Right lung (tissue), 10 donors: ENCODE results near the gene KRTAP8-1. TPM values are rescaled to one million over a fixed set of nuclear protein-coding genes. Genes with fewer than 3 reads are reported as not detected.
A peak's percentile ranks its signal among the peaks of the same experiment; 100 is the strongest.

Source experiments
- DNase-seq, 2 donors: peaks; one replicate each; pipeline ENCODE4 v3.0.0-alpha.2; 2013
- long read RNA-seq, 8 donors: transcript quantifications; one replicate each; lab custom pipeline, GENCODE V29; 2026
- polyA plus RNA-seq, 5 donors: library from polyadenylated mRNA; unstranded; fragments of 120-200 nt; gene quantifications; one replicate each; pipeline versions ENCODE4 v1.2.1 to v1.2.3, GENCODE V29; 2013; ENCODE audit warnings: inconsistent platforms in 1 of 5, low replicate concordance in 1 of 5; ENCODE audit not compliant: insufficient read length in 5 of 5, insufficient read depth in 1 of 5

The KRTAP8-1 gene
- not detected for polyA plus RNA-seq
- long read RNA-seq, donor 1 = 0 reads
- long read RNA-seq, donor 2 = 0 reads
- long read RNA-seq, donor 3 = 0 reads
- long read RNA-seq, donor 4 = 0 reads
- long read RNA-seq, donor 5 = 0 reads
- long read RNA-seq, donor 6 = 0 reads
- long read RNA-seq, donor 7 = 0 reads
- long read RNA-seq, donor 8 = 0 reads

DNA sequence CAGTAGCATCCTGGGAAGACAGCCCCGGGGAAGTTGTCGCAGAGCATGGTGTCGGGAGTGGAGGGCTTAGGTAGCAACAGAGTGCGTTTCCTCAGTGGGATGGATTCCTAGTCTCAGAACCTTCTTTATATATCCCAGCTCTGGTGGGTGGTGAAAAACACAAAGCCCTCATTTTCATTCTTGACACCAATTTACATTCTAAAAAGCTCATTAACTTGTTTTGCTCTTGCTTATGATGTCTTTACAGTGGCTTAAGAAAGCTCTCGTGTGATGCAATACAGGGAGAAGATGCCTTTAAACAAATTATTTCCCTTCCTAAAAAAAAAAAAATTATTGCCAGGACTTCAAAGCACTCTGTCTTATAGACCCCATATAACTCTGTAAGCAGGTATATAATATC lies at the start of gene KRTAP8-1:
TSS of gene KRTAP8-1 (minus strand) at position 101 of the 400 bp plus-strand sequence. CDS start at position 47, 54 bp downstream.
- DNase-seq = no peak

DNA sequence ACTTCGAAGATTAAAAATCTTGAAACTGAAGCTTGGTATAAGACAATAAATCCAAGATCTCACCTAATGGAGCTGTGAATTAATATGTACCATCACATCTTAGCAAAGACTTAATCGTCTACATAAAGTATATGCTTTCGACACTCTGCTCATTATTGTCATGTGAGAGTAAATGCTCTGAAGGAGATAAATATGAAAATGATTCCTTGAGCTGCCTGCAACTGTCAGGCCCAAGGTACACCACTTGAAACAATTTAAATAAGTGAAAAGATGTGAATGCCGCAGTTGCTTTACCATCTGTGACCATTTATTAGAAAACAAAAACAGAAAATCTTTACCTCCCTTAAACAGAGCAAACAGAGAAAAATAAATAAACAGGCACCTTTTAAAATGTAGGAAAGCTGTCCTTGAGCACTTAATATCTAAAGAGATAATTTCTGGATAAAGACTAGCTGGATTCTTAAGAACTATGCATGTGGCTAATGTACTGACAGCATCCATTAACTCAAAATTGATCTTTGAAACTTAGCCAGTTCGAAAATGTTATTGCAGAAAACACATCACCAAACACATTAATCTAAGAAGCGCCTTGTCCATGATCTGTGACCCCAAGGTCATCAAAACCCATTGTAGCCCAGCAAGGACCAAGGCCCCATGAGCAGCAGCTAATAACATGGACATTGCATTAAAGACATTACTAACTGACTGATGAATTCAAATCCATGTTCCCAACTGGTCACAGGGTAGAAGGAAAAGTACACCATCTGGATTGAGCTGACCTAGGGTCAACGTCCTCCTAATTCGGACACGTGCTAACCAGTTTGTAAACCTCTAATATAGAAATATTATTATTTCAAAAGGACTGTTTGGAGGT lies 34.8 kb upstream of the KRTAP8-1 start:
- no peak for DNase-seq

DNA sequence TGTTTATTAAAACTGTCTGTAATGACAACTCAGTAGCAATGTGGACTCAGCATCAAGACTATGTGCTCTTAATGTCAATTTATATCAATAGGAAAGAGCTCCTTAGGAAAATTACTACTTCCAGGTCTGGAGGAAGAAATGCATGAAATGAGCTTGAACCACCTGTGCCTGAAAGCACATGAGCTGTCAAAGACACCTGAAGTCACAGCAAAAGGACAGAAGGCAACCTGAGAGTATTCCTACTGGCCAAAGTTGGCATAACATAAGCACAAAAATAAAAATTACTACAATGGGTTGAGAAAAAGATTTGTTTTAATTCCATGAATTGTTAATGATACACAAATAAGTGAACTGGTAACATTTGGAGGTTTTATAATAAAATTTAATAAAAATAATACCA lies 29.9 kb upstream of the KRTAP8-1 start:
- no peak for DNase-seq

DNA sequence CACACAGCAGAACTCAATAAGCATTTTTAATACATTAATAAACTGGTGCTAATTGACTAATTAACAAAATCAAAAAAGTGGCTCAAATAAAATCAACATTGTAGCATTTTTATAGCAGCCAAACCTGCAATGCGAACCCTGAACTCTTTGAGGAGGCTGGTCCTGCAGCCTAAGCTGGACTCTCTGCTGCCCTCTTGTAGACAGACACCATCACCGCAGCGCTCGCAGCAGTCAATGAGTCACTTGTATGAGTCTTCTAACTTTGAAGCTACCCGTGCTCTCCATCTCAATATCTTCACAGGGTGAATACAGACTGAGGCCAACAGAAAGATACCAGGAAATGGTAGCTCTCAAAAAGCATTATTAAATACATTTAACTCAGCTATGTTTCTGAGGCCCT lies 26.2 kb upstream of the KRTAP8-1 start:
- DNase-seq = peak in 1 of 2 donors; percentile 11

DNA sequence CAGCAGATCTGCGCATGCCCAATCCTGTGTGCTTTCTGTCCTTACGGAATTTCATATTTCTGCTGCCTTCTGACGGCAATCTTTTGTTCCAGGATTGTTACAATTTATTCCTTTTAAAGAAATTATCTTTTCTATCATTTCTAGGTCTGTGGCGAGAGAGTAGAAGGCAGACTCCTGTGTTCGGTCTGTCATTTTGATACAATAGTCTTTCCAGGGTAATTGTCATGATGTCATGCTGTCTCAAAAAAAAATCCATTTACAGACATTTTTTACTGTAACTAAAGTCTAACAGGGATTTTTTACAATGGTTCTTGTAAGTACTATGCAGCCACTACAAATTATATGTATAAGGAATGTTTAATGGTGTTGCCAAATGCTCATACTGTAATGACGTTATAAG lies 25.5 kb upstream of the KRTAP8-1 start:
- DNase-seq = no peak

GRCh38 chr21:30831194-30831765 lies 18.2 kb upstream of the KRTAP8-1 start:
- no peak for DNase-seq

GRCh38 chr21:30829659-30830058 lies 16.6 kb upstream of the KRTAP8-1 start, which contains the start of gene KRTAP7-1:
TSS of gene KRTAP7-1 (minus strand) at chr21:30829759. CDS start at chr21:30829698, 61 bp downstream.
- no peak for DNase-seq

DNA sequence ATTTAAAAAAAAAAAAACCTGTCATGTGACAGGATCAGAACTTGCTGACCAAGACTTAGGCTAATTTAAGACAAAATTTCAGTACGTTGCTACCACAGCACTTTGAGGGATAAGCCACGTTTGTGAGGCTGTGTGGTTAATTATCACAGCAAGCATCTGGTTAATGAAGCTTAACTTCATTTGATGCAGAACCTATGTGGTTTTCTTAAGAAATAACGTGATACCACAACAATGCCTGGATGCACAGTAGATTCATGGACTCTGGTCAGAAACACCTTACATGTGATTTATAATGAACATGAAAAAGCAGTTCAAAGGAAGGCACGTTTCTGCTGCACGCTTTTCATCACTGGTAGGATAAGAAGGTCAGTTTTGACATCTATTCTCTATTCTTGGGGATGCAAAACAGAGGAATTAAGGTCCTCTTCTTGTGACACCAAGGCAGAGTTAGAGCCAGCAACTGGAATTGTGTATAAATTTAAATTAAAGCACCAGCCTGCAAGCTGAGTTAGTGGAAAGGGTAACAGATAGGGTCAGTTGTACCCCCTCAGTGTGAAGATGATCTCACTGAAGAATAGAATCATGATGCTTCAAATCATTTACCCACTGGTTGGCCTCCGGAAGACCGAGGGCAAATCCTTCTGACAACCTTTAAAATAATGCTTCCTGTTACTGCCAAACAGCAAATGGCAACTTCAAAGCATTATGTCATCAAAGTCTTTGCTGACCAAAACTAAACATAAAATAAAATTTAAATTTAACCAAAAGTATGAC lies 6.0 kb upstream of the KRTAP8-1 start:
- DNase-seq = no peak

- no peak for DNase-seq
Measured at GRCh38 chr21:30800605-30801004, 12.5 kb downstream of the KRTAP8-1 start.

DNA sequence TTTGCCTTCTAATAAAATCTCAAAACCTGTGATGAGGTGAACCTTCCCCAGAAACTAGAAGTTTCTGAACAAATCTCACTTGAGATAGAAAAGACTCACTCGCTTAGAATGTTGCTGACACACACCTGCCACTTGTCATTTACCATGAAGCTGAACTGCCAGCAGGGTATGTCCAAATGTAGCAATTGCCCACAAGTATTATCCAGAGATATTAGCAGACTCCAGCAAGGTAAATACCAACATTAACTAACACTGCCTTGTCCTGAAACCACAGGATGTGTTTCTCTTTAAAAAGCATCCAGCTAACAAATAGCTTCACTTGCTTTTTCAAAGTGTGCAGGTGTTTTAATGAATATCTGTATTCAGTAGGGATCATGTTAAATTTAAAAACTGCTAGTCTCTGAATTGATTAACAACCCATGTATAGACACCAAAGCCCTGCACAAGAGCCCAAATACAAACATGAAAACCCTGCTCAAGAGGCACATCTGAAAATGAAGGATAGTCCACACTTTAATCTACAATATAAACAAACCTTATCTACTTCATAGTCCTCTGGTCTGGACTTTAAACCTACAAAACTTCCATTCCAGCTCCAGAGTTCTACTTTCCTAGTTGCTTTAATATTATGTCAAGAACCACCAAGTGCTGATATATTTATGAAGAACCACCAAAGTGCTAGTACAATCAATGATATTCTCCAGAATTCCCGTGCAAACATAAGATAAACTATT lies 19.3 kb downstream of the KRTAP8-1 start:
- no peak for DNase-seq

GRCh38 chr21:30779249-30779648 lies 33.8 kb downstream of the KRTAP8-1 start:
- no peak for DNase-seq

DNA sequence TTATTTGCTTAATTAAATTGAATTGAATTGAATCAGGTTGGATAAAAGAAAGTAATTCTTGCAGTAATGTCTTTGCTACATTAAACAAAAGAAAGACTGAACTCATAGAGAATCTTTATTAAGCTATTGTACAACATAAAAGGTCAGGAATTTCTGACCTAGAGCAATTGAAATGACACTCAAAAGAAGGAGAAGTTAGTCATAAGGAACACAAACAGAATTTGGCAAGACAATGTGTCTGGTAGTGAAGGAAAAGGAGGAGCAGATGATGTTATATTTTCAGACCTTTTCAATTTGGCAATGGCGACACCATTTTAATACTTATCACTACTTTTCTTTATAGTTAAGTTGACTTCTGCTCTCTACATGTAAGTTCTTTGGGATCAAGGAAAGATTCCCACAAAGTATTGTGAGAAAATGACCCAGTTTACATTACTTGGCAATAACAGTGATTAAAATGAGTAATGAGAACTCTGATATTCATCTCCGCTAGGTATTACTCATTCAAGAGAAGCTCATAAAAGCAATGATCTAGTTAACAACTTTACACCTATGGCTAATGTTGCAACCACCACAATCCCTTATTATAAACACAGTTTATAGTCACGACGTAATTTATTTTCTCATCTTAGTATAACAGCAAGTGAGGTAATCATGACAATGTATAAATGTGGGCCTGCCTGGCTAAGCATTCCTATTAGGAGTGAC lies 43.2 kb downstream of the KRTAP8-1 start:
- no peak for DNase-seq

Other genes starting within 250 kb of the KRTAP8-1 start
- not detected for gene KRTAP22-2, start 222.9 kb downstream of the KRTAP8-1 start, polyA plus RNA-seq
- not detected for gene KRTAP6-3, start 220.8 kb downstream of the KRTAP8-1 start, polyA plus RNA-seq
- not detected for gene KRTAP6-2, start 214.4 kb downstream of the KRTAP8-1 start, polyA plus RNA-seq
- not detected for gene KRTAP22-1, start 212.2 kb downstream of the KRTAP8-1 start, polyA plus RNA-seq
- not detected for gene KRTAP6-1, start 199.3 kb downstream of the KRTAP8-1 start, polyA plus RNA-seq
- not detected for gene KRTAP20-1, start 196.8 kb downstream of the KRTAP8-1 start, polyA plus RNA-seq
- not detected for gene KRTAP20-4, start 192.6 kb downstream of the KRTAP8-1 start, polyA plus RNA-seq
- not detected for gene KRTAP20-2, start 178.1 kb downstream of the KRTAP8-1 start, polyA plus RNA-seq
- not detected for gene KRTAP20-3, start 170.4 kb downstream of the KRTAP8-1 start, polyA plus RNA-seq
- not detected for gene KRTAP21-3, start 94.5 kb downstream of the KRTAP8-1 start, polyA plus RNA-seq
- gene KRTAP21-2, start 66.0 kb downstream of the KRTAP8-1 start, polyA plus RNA-seq = not detected
- not detected for gene KRTAP21-1, start 57.8 kb downstream of the KRTAP8-1 start, polyA plus RNA-seq
- not detected for gene KRTAP7-1, start 16.5 kb upstream of the KRTAP8-1 start, polyA plus RNA-seq
- not detected for gene KRTAP11-1, start 68.3 kb upstream of the KRTAP8-1 start, polyA plus RNA-seq
- not detected for gene KRTAP19-8, start 225.2 kb upstream of the KRTAP8-1 start, polyA plus RNA-seq